K562 (cell line): ENCODE data around the gene MCM7. TPM values are rescaled to one million over a fixed set of nuclear protein-coding genes. Genes with fewer than 3 reads are reported as not detected.

Experiments used
- CCAR2 ChIP-seq: fragments of 200-400 bp; formaldehyde crosslinking; IDR thresholded peaks from 2 replicates; pipeline ENCODE4 v1.6.1; 2017; ENCODE audit warnings: mild to moderate bottlenecking, low read depth, low read length
- GABPB1 ChIP-seq: sonication (generic); formaldehyde crosslinking; IDR thresholded peaks from 2 replicates; pipeline ENCODE4 v1.8.0; 2022; ENCODE audit warnings: mild to moderate bottlenecking, missing genetic modification reagents
- GTF2A2 ChIP-seq: IDR thresholded peaks from 2 replicates; pipeline ENCODE4 v1.6.1; 2016; ENCODE audit warnings: mild to moderate bottlenecking, missing genetic modification characterization, missing compliant biosample characterization
- NFIC ChIP-seq: fragments of 450-650 bp; IDR thresholded peaks from 2 replicates; pipeline ENCODE4 v1.6.1; 2017; ENCODE audit warnings: mild to moderate bottlenecking, inconsistent platforms
- NFRKB ChIP-seq: fragments of 450-650 bp; IDR thresholded peaks from 2 replicates; pipeline ENCODE4 v1.6.1; 2016; ENCODE audit warnings: low read depth
- PRMT5 ChIP-seq: sonication (generic); formaldehyde crosslinking; IDR thresholded peaks from 2 replicates; pipeline ENCODE4 v1.5.0; 2020; ENCODE audit warnings: missing genetic modification reagents
- SAP30 ChIP-seq: fragments of 200-600 bp; sonication (generic); IDR thresholded peaks from 2 replicates; pipeline ENCODE4 v1.6.1; 2012; ENCODE audit warnings: borderline replicate concordance, low read depth, mild to moderate bottlenecking, moderate library complexity, low read length, control low read depth, inconsistent platforms; ENCODE audit not compliant: insufficient read depth, poor library complexity, severe bottlenecking
- SMC3 ChIP-seq: conservative IDR thresholded peaks from 2 replicates; pipeline ENCODE4 v1.6.1; 2011; ENCODE audit warnings: low read depth, low read length, improper control_type of control experiment; ENCODE audit not compliant: insufficient read depth
- THRAP3 ChIP-seq: fragments of 450-650 bp; IDR thresholded peaks from 2 replicates; pipeline ENCODE4 v1.6.1; 2016; ENCODE audit warnings: mild to moderate bottlenecking, inconsistent platforms, borderline replicate concordance
- ZBED1 ChIP-seq: IDR thresholded peaks from 2 replicates; pipeline ENCODE4 v1.6.1; 2014
- ZNF263 ChIP-seq: sonication (generic); formaldehyde crosslinking; IDR thresholded peaks from 2 replicates; pipeline ENCODE4 v1.8.0; 2022; ENCODE audit warnings: mild to moderate bottlenecking, missing genetic modification reagents, borderline replicate concordance
- ZNF584 ChIP-seq: fragments of 200-800 bp; sonication (Bioruptor generic); IDR thresholded peaks from 2 replicates; pipeline ENCODE4 v1.6.1; 2016; ENCODE audit warnings: low read depth, mild to moderate bottlenecking, missing genetic modification characterization, missing compliant biosample characterization
- polyA plus RNA-seq, 8 experiments: library from polyadenylated mRNA; depleted of rRNA in 4 of 8; stranded (reverse) in 5 of 8; unstranded in 3 of 8; fragments of >200 nt; fragmentation: Nextera tagmentation in 2 of 8; fragmentation: Illumina TruSeq in 1 of 8; extraction: Ambion mirVana in 2 of 8; extraction: Trizol in 1 of 8; gene quantifications; 2 replicates each; pipeline versions ENCODE4 v1.2.1 to v1.2.3, GENCODE V29; 2011 to 2014; ENCODE audit warnings: inconsistent platforms in 1 of 8, missing spikeins in 1 of 8
- total RNA-seq, 7 experiments: library from RNA; depleted of rRNA in 6 of 7; stranded (reverse); fragments of >200 nt in 6 of 7; fragmentation: Illumina TruSeq in 2 of 7; extraction: Trizol in 2 of 7; gene quantifications; 2 replicates each; pipeline versions ENCODE4 v1.2.1 to v1.2.3, GENCODE V29; 2011 to 2021; ENCODE audit warnings: low replicate concordance in 1 of 7
- TF ChIP-seq, protein P1 (sequence below): fragments of 250-450 bp; sonication (Bioruptor Pico); IDR thresholded peaks from 2 replicates; pipeline ENCODE4 v1.8.0; 2021; ENCODE audit warnings: borderline replicate concordance, mild to moderate bottlenecking, moderate library complexity; ENCODE audit not compliant: poor library complexity, severe bottlenecking
- TF ChIP-seq, protein P2 (sequence below): sonication (generic); formaldehyde crosslinking; IDR thresholded peaks from 2 replicates; pipeline ENCODE4 v1.8.0; 2022; ENCODE audit warnings: mild to moderate bottlenecking, missing genetic modification reagents
- TF ChIP-seq, protein P3 (sequence below): sonication (generic); formaldehyde crosslinking; IDR thresholded peaks from 2 replicates; pipeline ENCODE4 v1.8.1; 2023; ENCODE audit warnings: mild to moderate bottlenecking, missing genetic modification reagents
- TF ChIP-seq, protein P4 (sequence below), 2 experiments: fragments of 450-650 bp in 1 of 2; IDR thresholded peaks; 2 replicates each; pipeline ENCODE4 v1.6.1; 2011 to 2017; ENCODE audit warnings: low read depth in 2 of 2, antibody characterized with exemption in 1 of 2, borderline replicate concordance in 1 of 2, low read length in 1 of 2, mild to moderate bottlenecking in 1 of 2, mixed read lengths in 1 of 2; ENCODE audit not compliant: control insufficient read depth in 1 of 2
- TF ChIP-seq, protein P5 (sequence below): sonication (generic); formaldehyde crosslinking; IDR thresholded peaks from 2 replicates; pipeline ENCODE4 v1.8.1; 2023; ENCODE audit warnings: mild to moderate bottlenecking, missing genetic modification reagents, moderate library complexity

Gene MCM7
- total and polyA plus RNA-seq, 9 of the 15 experiments (the other 6 are each of a cell fraction or from before 2014, with no cell fraction given): 329 to 856 (median 437) TPM

DNA sequence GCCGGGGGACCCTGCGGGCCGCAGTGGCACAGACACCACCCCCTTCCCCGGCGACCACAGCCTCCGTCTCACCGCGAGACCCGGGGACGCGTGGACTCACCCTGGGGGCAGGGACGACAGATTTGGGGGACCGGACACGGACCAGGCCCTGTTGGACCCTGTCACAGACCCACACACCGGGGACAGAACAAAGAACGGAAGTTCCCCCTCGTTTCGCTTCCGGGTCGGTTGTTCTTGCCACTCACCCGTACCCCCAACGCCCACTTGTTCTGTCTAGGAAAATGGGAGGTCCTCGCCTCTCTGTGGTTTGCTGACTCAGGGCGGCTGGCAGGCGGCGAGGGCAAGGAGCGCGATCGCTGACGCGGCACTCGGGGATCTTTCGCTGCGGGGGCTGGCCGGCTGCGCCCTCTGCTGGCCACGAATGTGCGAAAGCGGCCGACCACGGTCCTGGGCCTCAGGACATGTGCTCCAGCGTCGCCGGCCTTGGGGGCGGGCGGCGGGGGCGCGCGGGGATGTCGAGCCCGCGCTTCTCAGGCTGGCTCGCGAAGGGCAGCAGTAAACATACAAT lies 19.6 kb downstream of the MCM7 start, which contains the start of gene ZNF3 (continued):
- peak; percentile 61; the same call in 1 of the 2 replicates for TF ChIP-seq THRAP3
- TF ChIP-seq, protein P1, sequence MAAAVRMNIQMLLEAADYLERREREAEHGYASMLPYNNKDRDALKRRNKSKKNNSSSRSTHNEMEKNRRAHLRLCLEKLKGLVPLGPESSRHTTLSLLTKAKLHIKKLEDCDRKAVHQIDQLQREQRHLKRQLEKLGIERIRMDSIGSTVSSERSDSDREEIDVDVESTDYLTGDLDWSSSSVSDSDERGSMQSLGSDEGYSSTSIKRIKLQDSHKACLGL (CRISPR knock-in tag): peak; percentile 44
- TF ChIP-seq, protein P2, sequence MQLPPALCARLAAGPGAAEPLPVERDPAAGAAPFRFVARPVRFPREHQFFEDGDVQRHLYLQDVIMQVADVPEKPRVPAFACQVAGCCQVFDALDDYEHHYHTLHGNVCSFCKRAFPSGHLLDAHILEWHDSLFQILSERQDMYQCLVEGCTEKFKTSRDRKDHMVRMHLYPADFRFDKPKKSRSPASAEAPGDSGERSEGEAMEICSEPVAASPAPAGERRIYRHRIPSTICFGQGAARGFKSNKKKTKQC (CRISPR knock-in tag): peak; percentile 76; the same call in 1 of the 2 replicates
- no peak for TF ChIP-seq CCAR2
- TF ChIP-seq GABPB1 (CRISPR knock-in tag): peak; percentile 99
- peak; percentile 91 for TF ChIP-seq NFIC
- TF ChIP-seq SAP30: peak; percentile 34
- TF ChIP-seq PRMT5 (CRISPR knock-in tag): 0 out of 2 replicates have a peak, but pooled peaks have one; percentile 27
- TF ChIP-seq, protein P3, sequence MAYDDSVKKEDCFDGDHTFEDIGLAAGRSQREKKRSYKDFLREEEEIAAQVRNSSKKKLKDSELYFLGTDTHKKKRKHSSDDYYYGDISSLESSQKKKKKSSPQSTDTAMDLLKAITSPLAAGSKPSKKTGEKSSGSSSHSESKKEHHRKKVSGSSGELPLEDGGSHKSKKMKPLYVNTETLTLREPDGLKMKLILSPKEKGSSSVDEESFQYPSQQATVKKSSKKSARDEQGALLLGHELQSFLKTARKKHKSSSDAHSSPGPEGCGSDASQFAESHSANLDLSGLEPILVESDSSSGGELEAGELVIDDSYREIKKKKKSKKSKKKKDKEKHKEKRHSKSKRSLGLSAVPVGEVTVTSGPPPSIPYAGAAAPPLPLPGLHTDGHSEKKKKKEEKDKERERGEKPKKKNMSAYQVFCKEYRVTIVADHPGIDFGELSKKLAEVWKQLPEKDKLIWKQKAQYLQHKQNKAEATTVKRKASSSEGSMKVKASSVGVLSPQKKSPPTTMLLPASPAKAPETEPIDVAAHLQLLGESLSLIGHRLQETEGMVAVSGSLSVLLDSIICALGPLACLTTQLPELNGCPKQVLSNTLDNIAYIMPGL (CRISPR knock-in tag): peak; percentile 94; the same call in 1 of the 2 replicates
- TF ChIP-seq SMC3: peak; percentile 91
- no peak for TF ChIP-seq ZNF584 (CRISPR knock-in tag)
- no peak for TF ChIP-seq NFRKB
- TF ChIP-seq, protein P4, sequence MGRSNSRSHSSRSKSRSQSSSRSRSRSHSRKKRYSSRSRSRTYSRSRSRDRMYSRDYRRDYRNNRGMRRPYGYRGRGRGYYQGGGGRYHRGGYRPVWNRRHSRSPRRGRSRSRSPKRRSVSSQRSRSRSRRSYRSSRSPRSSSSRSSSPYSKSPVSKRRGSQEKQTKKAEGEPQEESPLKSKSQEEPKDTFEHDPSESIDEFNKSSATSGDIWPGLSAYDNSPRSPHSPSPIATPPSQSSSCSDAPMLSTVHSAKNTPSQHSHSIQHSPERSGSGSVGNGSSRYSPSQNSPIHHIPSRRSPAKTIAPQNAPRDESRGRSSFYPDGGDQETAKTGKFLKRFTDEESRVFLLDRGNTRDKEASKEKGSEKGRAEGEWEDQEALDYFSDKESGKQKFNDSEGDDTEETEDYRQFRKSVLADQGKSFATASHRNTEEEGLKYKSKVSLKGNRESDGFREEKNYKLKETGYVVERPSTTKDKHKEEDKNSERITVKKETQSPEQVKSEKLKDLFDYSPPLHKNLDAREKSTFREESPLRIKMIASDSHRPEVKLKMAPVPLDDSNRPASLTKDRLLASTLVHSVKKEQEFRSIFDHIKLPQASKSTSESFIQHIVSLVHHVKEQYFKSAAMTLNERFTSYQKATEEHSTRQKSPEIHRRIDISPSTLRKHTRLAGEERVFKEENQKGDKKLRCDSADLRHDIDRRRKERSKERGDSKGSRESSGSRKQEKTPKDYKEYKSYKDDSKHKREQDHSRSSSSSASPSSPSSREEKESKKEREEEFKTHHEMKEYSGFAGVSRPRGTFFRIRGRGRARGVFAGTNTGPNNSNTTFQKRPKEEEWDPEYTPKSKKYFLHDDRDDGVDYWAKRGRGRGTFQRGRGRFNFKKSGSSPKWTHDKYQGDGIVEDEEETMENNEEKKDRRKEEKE (IDR thresholded peaks at IDR 0.05; ENCODE audit: borderline replicate concordance in 1 of 2, control insufficient read depth in 1 of 2, low read depth in 2 of 2, low read length in 1 of 2): peak in 1 of 2 experiments; percentile 97; a peak in 2 of 4 replicates
- TF ChIP-seq ZNF263 (CRISPR knock-in tag): peak; percentile 69; the same call in 1 of the 2 replicates
- TF ChIP-seq GTF2A2 (tag): no peak
- peak; percentile 78 for TF ChIP-seq ZBED1
- TF ChIP-seq, protein P5, sequence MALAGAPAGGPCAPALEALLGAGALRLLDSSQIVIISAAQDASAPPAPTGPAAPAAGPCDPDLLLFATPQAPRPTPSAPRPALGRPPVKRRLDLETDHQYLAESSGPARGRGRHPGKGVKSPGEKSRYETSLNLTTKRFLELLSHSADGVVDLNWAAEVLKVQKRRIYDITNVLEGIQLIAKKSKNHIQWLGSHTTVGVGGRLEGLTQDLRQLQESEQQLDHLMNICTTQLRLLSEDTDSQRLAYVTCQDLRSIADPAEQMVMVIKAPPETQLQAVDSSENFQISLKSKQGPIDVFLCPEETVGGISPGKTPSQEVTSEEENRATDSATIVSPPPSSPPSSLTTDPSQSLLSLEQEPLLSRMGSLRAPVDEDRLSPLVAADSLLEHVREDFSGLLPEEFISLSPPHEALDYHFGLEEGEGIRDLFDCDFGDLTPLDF (CRISPR knock-in tag): peak; percentile 84
